SK-N-SH (cell line): Measurements from ENCODE around the gene RAB8B. TPM values are rescaled to one million over a fixed set of nuclear protein-coding genes. Genes with fewer than 3 reads are reported as not detected.

Source experiments
- CTCF ChIA-PET: fragments of 300-600, 350-600 bp; formaldehyde crosslinking; extraction: SDS; loops from one replicate; lab custom pipeline; 2021; lab: Yijun Ruan, JAX
- POLR2A ChIA-PET: fragments of 350-600 bp; sonication (Branson Sonifier 250); formaldehyde crosslinking; extraction: SDS; loops from one replicate; lab custom pipeline; 2020; ENCODE audit warnings: antibody characterized with exemption, inconsistent platforms; lab: Yijun Ruan, JAX
- DNase-seq: peaks from one replicate; pipeline ENCODE4 v3.0.0; 2012
- H2AFZ ChIP-seq: fragments of 200-600 bp; sonication (generic); 2 replicates; pipeline ENCODE4 v1.8.1; 2016; ENCODE audit warnings: antibody characterized with exemption, mild to moderate bottlenecking, low read depth
- H3F3A ChIP-seq: fragments of 200-600 bp; sonication (generic); replicated peaks from 2 replicates; pipeline ENCODE3; 2016; ENCODE audit warnings: antibody characterized with exemption, mild to moderate bottlenecking; ENCODE audit not compliant: insufficient read depth
- H3K27ac ChIP-seq, 2 experiments: fragments of 200-500 bp in 1 of 2; fragments of 200-600 bp in 1 of 2; sonication (Bioruptor generic) in 1 of 2; sonication (generic), shearing (Covaris generic) in 1 of 2; 2 replicates each; pipeline versions ENCODE4 v1.5.1 to v1.6.1; 2014 to 2016; ENCODE audit warnings: low read depth in 2 of 2, inconsistent platforms in 1 of 2, low read length in 1 of 2, mild to moderate bottlenecking in 1 of 2, mixed read lengths in 1 of 2
- H3K27me3 ChIP-seq: fragments of 200-600 bp; sonication (generic), shearing (Covaris generic); 2 replicates; pipeline ENCODE4 v1.6.1; 2016; ENCODE audit warnings: mixed run types; ENCODE audit not compliant: insufficient read depth
- H3K36me3 ChIP-seq, 2 experiments: fragments of 200-500 bp in 1 of 2; fragments of 200-600 bp in 1 of 2; sonication (Bioruptor generic) in 1 of 2; sonication (generic) in 1 of 2; replicated peaks in 1 of 2; 2 replicates each; pipeline versions ENCODE3 to v1.5.1; 2014 to 2016; ENCODE audit warnings: low read length in 1 of 2, mild to moderate bottlenecking in 1 of 2; ENCODE audit not compliant: insufficient read depth in 2 of 2, control insufficient read depth in 1 of 2
- H3K4me1 ChIP-seq, 2 experiments: fragments of 200-500 bp in 1 of 2; fragments of 200-600 bp in 1 of 2; sonication (Bioruptor generic) in 1 of 2; sonication (generic), shearing (Covaris generic) in 1 of 2; 2 replicates each; pipeline versions ENCODE4 v1.5.1 to v1.6.1; 2014 to 2016; ENCODE audit warnings: low read depth in 1 of 2, low read length in 1 of 2, mixed run types in 1 of 2; ENCODE audit not compliant: insufficient read depth in 2 of 2, control insufficient read depth in 1 of 2
- H3K4me2 ChIP-seq: fragments of 200-600 bp; sonication (generic), shearing (Covaris generic); 2 replicates; pipeline ENCODE4 v1.6.1; 2017; ENCODE audit warnings: mixed run types
- H3K4me3 ChIP-seq, 2 experiments: fragments of 200-500 bp in 1 of 2; fragments of 200-600 bp in 1 of 2; sonication (Bioruptor generic) in 1 of 2; sonication (generic), shearing (Covaris generic) in 1 of 2; 2 replicates each; pipeline versions ENCODE4 v1.5.1 to v1.8.1; 2014 to 2016; ENCODE audit warnings: low read depth in 2 of 2, inconsistent platforms in 1 of 2, low read length in 1 of 2, mild to moderate bottlenecking in 1 of 2, mixed read lengths in 1 of 2, moderate library complexity in 1 of 2
- H3K79me2 ChIP-seq: fragments of 200-600 bp; sonication (generic); 2 replicates; pipeline ENCODE4 v1.8.1; 2017; ENCODE audit warnings: mild to moderate bottlenecking; ENCODE audit not compliant: insufficient read depth
- H3K9ac ChIP-seq: fragments of 200-600 bp; sonication (generic); 2 replicates; pipeline ENCODE4 v1.6.1; 2017; ENCODE audit warnings: mixed run types
- H3K9me2 ChIP-seq: fragments of 200-600 bp; sonication (generic); 2 replicates; pipeline ENCODE4 v1.6.1; 2017; ENCODE audit warnings: mixed run types
- H3K9me3 ChIP-seq: fragments of 200-600 bp; sonication (generic); 2 replicates; pipeline ENCODE4 v1.6.1; 2017; ENCODE audit warnings: mixed run types, mild to moderate bottlenecking, moderate library complexity
- H4K20me1 ChIP-seq: fragments of 200-600 bp; sonication (generic); 2 replicates; pipeline ENCODE4 v1.6.1; 2017; ENCODE audit warnings: mild to moderate bottlenecking, mixed run types; ENCODE audit not compliant: insufficient read depth
- CHD2 ChIP-seq: fragments of 150-350 bp; IDR thresholded peaks from 2 replicates; pipeline ENCODE4 v1.6.1; 2018; ENCODE audit warnings: low read length; ENCODE audit not compliant: partially characterized antibody
- ELF1 ChIP-seq: IDR thresholded peaks from 2 replicates; pipeline ENCODE4 v1.4.0; 2012
- EP300 ChIP-seq, 2 experiments: IDR thresholded peaks; 2 replicates each; pipeline versions ENCODE4 v1.4.0 to v1.6.1; 2012; ENCODE audit warnings: borderline replicate concordance in 1 of 2, low read depth in 1 of 2, low read length in 1 of 2
- EZH2phosphoT487 ChIP-seq: fragments of 200-600 bp; sonication (generic); IDR thresholded peaks from 2 replicates; pipeline ENCODE4 v1.6.1; 2017; ENCODE audit warnings: low read depth, mixed run types, mild to moderate bottlenecking, antibody characterized with exemption, moderate library complexity, borderline replicate concordance
- FOSL2 ChIP-seq: IDR thresholded peaks from 2 replicates; pipeline ENCODE4 v1.4.0; 2012; ENCODE audit warnings: low read depth, mild to moderate bottlenecking, moderate library complexity, borderline replicate concordance
- FOXJ3 ChIP-seq: sonication (generic); formaldehyde crosslinking; IDR thresholded peaks from 2 replicates; pipeline ENCODE4 v1.5.1; 2020; ENCODE audit warnings: mild to moderate bottlenecking, missing genetic modification reagents
- FOXM1 ChIP-seq: IDR thresholded peaks from 2 replicates; pipeline ENCODE4 v1.4.0; 2012; ENCODE audit warnings: low read depth, mild to moderate bottlenecking
- GATA2 ChIP-seq: sonication (generic); formaldehyde crosslinking; IDR thresholded peaks from 2 replicates; pipeline ENCODE4 v1.5.0; 2020; ENCODE audit warnings: mild to moderate bottlenecking, missing genetic modification reagents
- JUND ChIP-seq: IDR thresholded peaks from 2 replicates; pipeline ENCODE4 v1.4.0; 2012
- MEF2A ChIP-seq: IDR thresholded peaks from 2 replicates; pipeline ENCODE4 v1.4.0; 2012; ENCODE audit warnings: low read depth, borderline replicate concordance
- MXI1 ChIP-seq: IDR thresholded peaks from 2 replicates; pipeline ENCODE4 v1.6.1; 2012; ENCODE audit warnings: mild to moderate bottlenecking, low read depth, low read length, improper control_type of control experiment
- NFIC ChIP-seq: IDR thresholded peaks from 2 replicates; pipeline ENCODE4 v1.4.0; 2012; ENCODE audit warnings: borderline replicate concordance
- NRF1 ChIP-seq: IDR thresholded peaks from 2 replicates; pipeline ENCODE4 v1.6.1; 2012; ENCODE audit warnings: low read depth, mild to moderate bottlenecking, low read length
- PBX3 ChIP-seq: IDR thresholded peaks from 2 replicates; pipeline ENCODE4; 2012
- POLR2AphosphoS5 ChIP-seq: IDR thresholded peaks from 2 replicates; pipeline ENCODE4 v1.6.1; 2012; ENCODE audit warnings: low read depth, low read length
- REST ChIP-seq: IDR thresholded peaks from 2 replicates; pipeline ENCODE4 v1.6.1; 2012; ENCODE audit warnings: mild to moderate bottlenecking, low read depth, low read length, moderate library complexity
- RXRA ChIP-seq: IDR thresholded peaks from 2 replicates; pipeline ENCODE4 v1.4.0; 2012; ENCODE audit warnings: low read depth, mild to moderate bottlenecking, borderline replicate concordance
- SIN3A ChIP-seq: IDR thresholded peaks from 2 replicates; pipeline ENCODE4 v1.6.1; 2012; ENCODE audit warnings: low read depth, mild to moderate bottlenecking, low read length, moderate library complexity, borderline replicate concordance
- TAF1 ChIP-seq: IDR thresholded peaks from 2 replicates; pipeline ENCODE4 v1.6.1; 2012; ENCODE audit warnings: low read depth, mild to moderate bottlenecking, low read length, moderate library complexity, borderline replicate concordance
- TCF12 ChIP-seq: IDR thresholded peaks from 2 replicates; pipeline ENCODE4 v1.4.0; 2012
- TEAD4 ChIP-seq: IDR thresholded peaks from 2 replicates; pipeline ENCODE4 v1.4.0; 2012; ENCODE audit warnings: mild to moderate bottlenecking, borderline replicate concordance; ENCODE audit not compliant: insufficient read depth
- USF1 ChIP-seq: IDR thresholded peaks from 2 replicates; pipeline ENCODE4 v1.4.0; 2012; ENCODE audit warnings: low read depth, borderline replicate concordance
- USF2 ChIP-seq: fragments of 150-350 bp; IDR thresholded peaks from 2 replicates; pipeline ENCODE4 v1.6.1; 2017; ENCODE audit warnings: antibody characterized with exemption, low read length, low read depth, borderline replicate concordance
- YY1 ChIP-seq: IDR thresholded peaks from 2 replicates; pipeline ENCODE4 v1.4.0; 2012; ENCODE audit warnings: low read depth, mild to moderate bottlenecking
- ZBTB33 ChIP-seq: IDR thresholded peaks from 2 replicates; pipeline ENCODE4 v1.4.0; 2012; ENCODE audit warnings: low read depth, borderline replicate concordance
- WGBS: methylation state at CpG from one replicate; pipeline ENCODE4 v1.1.6; 2017; ENCODE audit warnings: low lambda C conversion rate; 5-methylcytosine and 5-hydroxymethylcytosine counted together
- polyA plus RNA-seq, 3 experiments: library from polyadenylated mRNA; depleted of rRNA; stranded (reverse); fragments of >200 nt; gene quantifications; 2 replicates each; pipeline ENCODE4 v1.2.3, GENCODE V29; 2012

The RAB8B gene
- polyA plus RNA-seq, 1 of the 3 experiments (the other 2 are of a cell fraction) = 5.4 TPM

- H3K9ac ChIP-seq = peak overlapping the region; percentile 40
- peak overlapping the region in 1 of 2 experiments; percentile 88; a peak in 3 of 4 replicates for H3K27ac ChIP-seq
- POLR2A ChIA-PET = no interaction called here
- TF ChIP-seq RXRA (peak; percentile 81; the same call in 1 of the 2 replicates), POLR2AphosphoS5 (peak; percentile 95), EZH2phosphoT487 (no peak), MEF2A (peak; percentile 94), REST (peak; percentile 47), TAF1 (peak; percentile 52; the same call in 1 of the 2 replicates), GATA2 (CRISPR knock-in tag) (no peak), ZBTB33 (peak; percentile 91), NRF1 (no peak), USF1 (peak; percentile 32; the same call in 1 of the 2 replicates), TEAD4 (peak; percentile 99), FOXJ3 (no peak), MXI1 (no peak), PBX3 (peak; percentile 99), ELF1 (peak; percentile 64; the same call in 1 of the 2 replicates), NFIC (peak; percentile 95), YY1 (peak; percentile 66; the same call in 1 of the 2 replicates), USF2 (no peak), FOXM1 (peak; percentile 85), JUND (peak; percentile 99), TCF12 (peak; percentile 100), SIN3A (peak; percentile 96), CHD2 (no peak), FOSL2 (peak; percentile 97), EP300 (IDR thresholded peaks at IDR 0.05; ENCODE audit: borderline replicate concordance in 1 of 2, low read depth in 1 of 2, low read length in 1 of 2) (peak in 1 of 2 experiments; percentile 97; a peak in 3 of 4 replicates)
Observed at GRCh38 chr15:63250312-63250965, 61.0 kb downstream of the RAB8B start.

More at GRCh38 chr15:63250312-63250965, 61.0 kb downstream of the RAB8B start:
- Histone ChIP-seq H3F3A (peaks cover 32% of the 10 kb centered on the region), H3K79me2 (peaks cover 6% of the 10 kb centered on the region; the same call in 1 of the 2 replicates), H3K9me2 (no peaks in the 10 kb centered on the region), H2AFZ (no peak overlapping the region), H3K4me3 (no peak overlapping the region), H3K4me1 (peaks cover under 1 to 17% of the 10 kb centered on the region in 2 experiments; a peak in 3 of 4 replicates), H4K20me1 (no peaks in the 10 kb centered on the region), H3K36me3 (peaks cover 0 to 26% of the 10 kb centered on the region in 2 experiments), H3K4me2 (peak overlapping the region; percentile 18), H3K27me3 (no peaks in the 10 kb centered on the region), H3K9me3 (no peaks in the 10 kb centered on the region)
- no peak for DNase-seq
- WGBS = 40% methylated on average over 4 of the region's 4 CpGs
- CTCF ChIA-PET = interaction anchor here (0.5 kb wide), 1 partner anchor 101 kb away, joined by 3 read pairs; no protein-coding TSS in a partner anchor
